ENCODE measurements around the gene CKMT2. TPM values are rescaled to one million over a fixed set of nuclear protein-coding genes. Genes with fewer than 3 reads are reported as not detected.

The CKMT2 gene
- total RNA-seq, 4 donors from 2014 or later: 2.1 TPM; not detected in 3

- H3K27me3 ChIP-seq: no peaks in the 10 kb centered on the region
- H3K36me3 ChIP-seq: no peaks in the 10 kb centered on the region
- no peak overlapping the region for H3K4me3 ChIP-seq
- WGBS, 2 donors: 76 to 79% methylated on average over 14 of the region's 14 CpGs
- no peaks in the 10 kb centered on the region for H3K9me3 ChIP-seq
- TF ChIP-seq POLR2A (IDR thresholded peaks at IDR 0.05): no peak
- no peak for TF ChIP-seq CTCF (IDR thresholded peaks at IDR 0.05)
- no peak for DNase-seq
- peaks cover 0 to 3% (median 0%) of the 10 kb centered on the region in 3 donors for H3K4me1 ChIP-seq
- intact Hi-C loops (cut with DNase I): loop anchor here (10.0 kb wide), 1 partner anchor 105 kb away; no protein-coding TSS in a partner anchor
- H3K27ac ChIP-seq: no peak overlapping the region
These were observed 43.1 kb upstream of the CKMT2 start for GRCh38 chr5:81189875-81190498.

DNA sequence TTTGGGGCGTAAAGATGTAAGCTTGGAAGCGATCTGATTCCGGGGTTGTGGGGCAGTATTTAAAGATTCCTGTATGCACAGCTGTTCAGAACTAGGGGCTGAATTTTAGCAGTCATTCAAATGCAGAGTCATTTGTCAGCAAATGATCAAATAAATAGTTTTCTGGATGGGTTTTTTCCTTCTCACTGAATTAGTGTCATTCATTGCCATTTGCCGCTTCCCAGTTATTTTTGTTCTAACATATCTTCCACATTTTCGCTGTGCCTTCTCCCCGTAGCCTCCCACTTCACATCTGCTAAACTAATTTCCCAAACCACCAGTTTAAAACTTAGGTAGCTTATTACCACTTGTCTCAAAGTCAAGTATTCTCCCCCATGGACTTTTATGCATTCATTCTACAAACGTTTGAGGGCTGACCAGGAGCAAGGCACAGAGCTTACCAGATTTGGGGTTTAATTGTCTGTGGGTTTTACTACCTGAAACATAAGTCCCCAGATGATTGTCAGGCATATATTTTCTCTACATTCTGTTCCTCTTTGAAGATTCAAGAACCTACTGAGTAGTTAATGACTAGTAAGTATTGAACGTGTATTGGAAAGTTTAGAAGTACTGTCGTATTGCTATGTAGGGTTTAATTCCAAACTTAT, 41.3 kb upstream of the CKMT2 start:
- Histone ChIP-seq H3K36me3 (no peaks in the 10 kb centered on the region), H3K27me3 (no peaks in the 10 kb centered on the region), H3K27ac (no peak overlapping the region), H3K9me3 (no peaks in the 10 kb centered on the region), H3K4me3 (no peak overlapping the region), H3K4me1 (peaks cover 0 to 11% (median 0%) of the 10 kb centered on the region in 3 donors)
- intact Hi-C loops (cut with DNase I): loop anchor here (10.0 kb wide), 1 partner anchor 103 kb away; no protein-coding TSS in a partner anchor
- WGBS, 2 donors: 85 to 88% methylated on average over 9 of the region's 9 CpGs
- TF ChIP-seq CTCF (IDR thresholded peaks at IDR 0.05) (no peak), POLR2A (IDR thresholded peaks at IDR 0.05) (no peak)
- no peak for DNase-seq

DNA sequence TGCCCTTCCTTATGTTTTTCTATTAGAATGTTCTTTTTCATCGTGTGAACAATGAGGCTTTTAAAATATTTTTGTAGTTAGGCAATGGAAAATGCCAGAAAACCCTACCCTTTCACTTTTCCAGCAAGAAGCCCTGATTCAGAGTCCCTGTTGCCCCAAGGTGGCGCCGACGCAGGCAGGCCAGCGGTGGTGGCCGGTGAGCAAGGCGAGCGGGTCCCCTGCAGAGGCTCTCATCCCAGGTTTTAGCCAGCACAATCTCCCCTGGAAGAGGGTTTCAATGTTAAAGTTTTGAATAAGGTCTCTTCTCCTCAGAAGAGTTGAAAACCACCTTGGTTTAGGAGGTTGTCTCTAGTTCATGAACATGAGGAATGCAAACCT, 40.8 kb upstream of the CKMT2 start:
- intact Hi-C loops (cut with DNase I): loop anchor here (10.0 kb wide), 1 partner anchor 102 kb away; no protein-coding TSS in a partner anchor
- no peak overlapping the region for H3K27ac ChIP-seq
- whole genome bisulfite sequencing, 2 donors: 72 to 87% methylated on average over 8 of the region's 8 CpGs
- H3K36me3 ChIP-seq: no peaks in the 10 kb centered on the region
- no peaks in the 10 kb centered on the region for H3K9me3 ChIP-seq
- no peak overlapping the region for H3K4me3 ChIP-seq
- H3K27me3 ChIP-seq: no peaks in the 10 kb centered on the region
- no peak for TF ChIP-seq POLR2A (IDR thresholded peaks at IDR 0.05)
- no peak for TF ChIP-seq CTCF (IDR thresholded peaks at IDR 0.05)
- DNase-seq: no peak
- peaks cover 0 to 11% (median 0%) of the 10 kb centered on the region in 3 donors for H3K4me1 ChIP-seq

DNA sequence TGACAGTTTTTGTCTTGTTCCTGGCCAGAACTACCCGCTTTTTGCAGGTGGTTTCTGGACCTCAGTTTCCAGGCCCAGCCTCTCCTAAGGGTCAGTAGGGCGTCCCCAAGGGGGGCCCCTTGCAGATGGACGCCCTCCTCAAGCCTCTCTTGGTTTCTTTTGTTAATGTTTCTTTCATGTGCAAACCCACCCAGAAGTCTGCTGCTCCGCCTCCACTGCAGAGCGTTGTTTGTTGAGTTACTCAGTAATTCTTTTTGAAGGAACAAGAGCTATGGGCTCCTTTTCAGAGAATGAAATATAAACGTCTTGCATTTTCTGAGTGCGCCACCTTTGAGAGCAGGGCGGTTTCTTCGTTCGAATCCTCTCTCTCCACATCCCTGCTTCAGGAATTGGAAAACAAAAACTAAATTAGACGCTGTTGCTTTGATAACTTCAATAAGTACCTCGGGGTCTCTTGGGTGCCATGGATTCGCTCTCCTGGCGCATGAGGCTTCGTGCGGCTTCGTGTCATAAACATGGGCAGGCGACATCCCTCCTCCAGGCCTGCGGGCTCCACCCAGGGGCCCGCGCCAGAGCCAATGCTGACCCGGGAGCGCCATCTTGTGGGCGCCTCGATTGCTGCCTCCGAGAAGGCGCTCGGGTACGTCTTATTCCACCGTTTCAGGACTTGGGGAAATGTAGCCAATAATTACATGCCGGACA, 38.3 kb upstream of the CKMT2 start:
- Histone ChIP-seq H3K36me3 (no peaks in the 10 kb centered on the region), H3K4me1 (peaks cover 0 to 11% (median 0%) of the 10 kb centered on the region in 3 donors), H3K27ac (no peak overlapping the region), H3K9me3 (no peaks in the 10 kb centered on the region), H3K4me3 (peak overlapping the region in 1 of 4 donors; percentile 10), H3K27me3 (no peaks in the 10 kb centered on the region)
- WGBS, 2 donors: 17 to 39% methylated on average over 19 to 31 of the region's 31 CpGs
- TF ChIP-seq CTCF (IDR thresholded peaks at IDR 0.05) (peak; percentile 57 to 86 (median 73)), POLR2A (IDR thresholded peaks at IDR 0.05) (no peak)
- intact Hi-C loops (cut with DNase I): loop anchor here (10.0 kb wide), 1 partner anchor 100 kb away; no protein-coding TSS in a partner anchor
- DNase-seq: peak; percentile 4

Data from esophagus squamous epithelium (tissue), 5 donors.